ENCODE data around the gene ARHGEF19.
A peak's percentile ranks its signal among the peaks of the same experiment; 100 is the strongest.
"Not testable (repeated sequence)": the region's sequence is repeated elsewhere in the genome, so short reads cannot be mapped to it uniquely, and the experiment has no call there.

ARHGEF19 gene

DNA sequence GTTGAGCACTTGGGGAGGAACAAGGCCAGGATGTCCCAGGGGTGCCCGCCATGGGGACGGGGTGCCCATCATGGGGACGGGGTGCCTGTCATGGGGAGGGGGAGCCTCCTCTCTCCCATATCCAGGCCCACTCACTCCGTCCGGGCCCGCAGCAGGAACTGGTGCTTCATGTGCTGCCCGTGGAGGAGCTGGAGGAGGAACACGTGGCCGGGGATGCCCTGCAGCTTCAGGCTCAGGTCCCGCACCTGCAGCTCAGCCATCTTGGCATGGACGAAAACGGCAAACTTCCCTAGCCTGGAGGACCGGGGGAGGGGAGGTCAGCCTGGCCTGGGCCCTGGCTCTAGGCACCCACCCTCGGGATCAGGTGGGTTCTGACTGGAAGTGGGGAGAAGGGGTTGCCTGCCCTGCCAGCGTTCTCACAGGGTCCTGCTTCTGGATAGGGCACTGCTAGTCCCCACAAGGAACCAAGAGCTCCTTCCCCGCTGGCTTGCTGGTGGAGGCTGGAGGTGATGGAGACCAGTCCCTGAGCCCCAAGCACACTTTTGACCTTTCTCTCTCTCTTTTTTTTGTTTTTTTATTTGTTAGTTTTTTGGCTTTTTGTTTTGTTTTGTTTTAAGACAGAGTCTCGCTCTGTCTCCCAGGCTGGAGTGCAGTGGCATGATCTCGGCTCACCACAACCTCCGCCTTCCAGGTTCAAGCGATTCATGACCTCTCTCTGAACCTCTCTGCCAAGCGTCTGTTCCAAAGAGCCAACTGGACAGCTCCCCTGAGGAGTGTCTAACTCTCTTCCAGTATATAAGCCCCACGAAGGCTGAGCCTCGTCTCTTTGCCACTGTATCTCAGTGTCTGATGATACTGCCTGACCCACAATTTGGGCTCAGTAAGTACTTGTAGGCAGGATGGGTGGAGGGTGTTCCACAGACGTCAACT lies 9.9 kb downstream of the ARHGEF19 start:
- DNase-seq, result no peak

DNA sequence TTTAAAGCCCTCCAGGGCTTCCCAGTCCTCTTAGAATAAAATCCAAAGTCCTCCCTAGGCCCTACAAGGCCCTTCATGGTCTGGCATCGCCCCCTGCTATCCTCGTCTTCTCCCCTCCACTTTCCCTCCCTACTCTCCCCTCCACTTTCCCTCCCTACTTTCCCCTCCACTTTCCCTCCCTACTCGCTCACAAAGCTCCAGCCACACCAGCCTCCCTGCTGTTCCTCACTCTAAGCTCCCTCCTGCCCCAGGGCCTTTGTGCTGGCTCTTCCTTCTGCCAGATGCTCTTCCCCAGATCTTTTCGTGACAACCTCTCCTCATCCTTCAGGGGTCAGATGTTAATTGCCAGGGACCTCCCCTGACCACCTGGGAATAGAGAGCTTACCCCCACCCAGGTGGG lies 12.8 kb downstream of the ARHGEF19 start:
- no peak for DNase-seq

DNA sequence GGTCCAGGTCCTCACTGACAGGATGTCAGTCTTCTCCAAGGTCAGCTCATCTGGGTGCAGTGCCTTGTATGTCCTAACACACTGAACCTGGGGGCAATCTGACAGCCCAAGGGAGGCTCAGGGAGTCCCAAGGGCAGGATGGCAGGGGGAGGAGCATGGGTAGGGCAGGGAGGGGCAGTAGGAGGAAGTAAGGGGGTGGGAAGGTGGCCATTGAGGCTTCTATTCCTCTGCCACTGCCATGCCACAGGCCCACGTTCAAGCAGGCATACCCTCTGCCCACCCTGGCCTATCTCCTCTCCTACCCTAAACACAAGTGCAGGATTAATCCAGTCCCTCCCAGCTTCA lies 13.3 kb downstream of the ARHGEF19 start:
- DNase-seq, result no peak

DNA sequence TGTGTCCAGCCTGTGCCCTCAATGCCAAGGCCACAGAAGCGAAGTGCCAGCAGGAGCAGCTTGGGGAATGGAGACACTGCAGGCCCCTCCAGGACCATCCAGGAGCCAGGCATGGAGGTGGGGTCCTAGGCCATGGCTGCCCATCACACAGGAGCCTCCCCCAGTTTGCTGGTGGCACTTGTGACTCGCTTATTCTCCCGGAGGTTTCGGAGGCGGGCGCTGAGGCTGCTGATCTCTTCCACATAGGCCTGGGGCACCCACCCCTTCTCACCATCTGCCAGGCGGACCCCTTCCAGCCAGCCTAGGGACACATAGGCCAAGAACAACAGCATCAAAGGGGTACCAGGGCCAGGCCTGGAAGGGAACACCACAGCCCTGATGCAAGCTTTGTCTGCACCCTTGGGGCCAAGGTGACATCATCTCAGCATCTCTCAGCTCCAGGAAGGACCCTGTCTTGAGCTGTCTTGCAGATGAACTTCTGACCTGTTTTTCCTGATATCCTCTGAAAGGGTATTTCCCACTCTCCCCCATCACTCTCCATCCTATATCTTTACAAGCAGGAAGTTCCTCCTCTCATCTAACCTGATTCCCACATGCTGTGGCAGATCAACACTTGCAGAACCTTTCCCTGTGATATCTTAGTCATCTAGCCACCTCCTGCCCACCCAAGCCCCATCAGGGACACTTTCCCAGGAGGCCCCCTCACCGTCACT lies 13.9 kb downstream of the ARHGEF19 start:
- no peak for DNase-seq

DNA sequence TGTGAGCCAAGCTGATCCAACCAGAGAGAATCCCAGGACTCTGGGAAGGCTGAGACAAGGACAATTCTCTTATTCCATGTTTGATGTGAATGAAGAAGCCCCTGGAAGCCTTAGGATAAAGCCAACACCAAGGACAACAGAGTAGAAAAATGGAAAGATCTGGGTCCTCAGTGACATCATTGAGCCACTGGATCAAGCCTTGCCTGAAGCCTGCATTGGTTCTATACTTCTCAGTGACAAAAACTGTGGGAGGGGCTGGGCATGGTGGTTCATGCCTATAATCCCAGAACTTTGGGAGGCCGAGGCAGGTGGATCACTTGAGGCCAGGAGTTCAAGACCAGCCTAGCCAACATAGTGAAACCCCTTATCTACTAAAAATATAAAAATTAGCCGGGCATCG lies 15.6 kb downstream of the ARHGEF19 start:
- DNase-seq, result no peak

DNA sequence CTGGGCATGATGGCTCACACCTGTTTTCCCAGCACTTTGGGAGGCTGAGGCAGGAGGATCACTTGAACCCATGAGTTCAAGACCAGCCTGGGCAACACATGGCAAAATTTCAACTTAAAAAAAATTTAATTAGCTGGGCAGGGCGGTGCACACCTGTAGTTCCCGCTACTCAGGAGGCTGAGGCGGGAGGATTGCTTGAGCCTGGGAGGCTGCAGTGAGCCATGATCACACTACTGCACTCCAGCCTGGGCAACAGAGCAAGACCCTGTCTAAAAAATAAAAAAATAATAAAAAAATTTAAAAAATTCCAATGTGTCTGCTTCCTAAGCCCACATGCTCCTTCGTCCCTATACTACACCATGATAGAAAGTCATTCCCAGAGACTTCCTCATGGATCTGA lies 16.3 kb downstream of the ARHGEF19 start:
- DNase-seq, result not testable (repeated sequence)

DNA sequence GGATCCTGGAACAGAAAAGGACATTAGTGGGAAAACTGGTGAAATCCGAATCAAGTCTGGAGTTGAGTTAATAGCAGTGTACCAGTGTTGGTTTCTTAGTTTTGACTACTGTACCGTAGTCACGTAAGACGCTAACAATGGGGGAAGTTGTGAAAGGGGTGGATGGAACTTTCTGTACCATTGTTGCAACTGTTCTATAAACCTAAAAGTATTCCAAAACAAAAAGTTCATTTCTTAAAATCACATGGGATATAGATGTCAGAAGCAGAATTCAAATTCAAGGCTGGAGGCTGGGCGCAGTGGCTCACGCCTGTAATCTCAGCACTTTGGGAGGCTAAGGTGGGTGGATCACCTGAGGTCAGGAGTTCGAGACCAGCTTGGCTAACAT lies 16.9 kb downstream of the ARHGEF19 start:
- no peak for DNase-seq

DNA sequence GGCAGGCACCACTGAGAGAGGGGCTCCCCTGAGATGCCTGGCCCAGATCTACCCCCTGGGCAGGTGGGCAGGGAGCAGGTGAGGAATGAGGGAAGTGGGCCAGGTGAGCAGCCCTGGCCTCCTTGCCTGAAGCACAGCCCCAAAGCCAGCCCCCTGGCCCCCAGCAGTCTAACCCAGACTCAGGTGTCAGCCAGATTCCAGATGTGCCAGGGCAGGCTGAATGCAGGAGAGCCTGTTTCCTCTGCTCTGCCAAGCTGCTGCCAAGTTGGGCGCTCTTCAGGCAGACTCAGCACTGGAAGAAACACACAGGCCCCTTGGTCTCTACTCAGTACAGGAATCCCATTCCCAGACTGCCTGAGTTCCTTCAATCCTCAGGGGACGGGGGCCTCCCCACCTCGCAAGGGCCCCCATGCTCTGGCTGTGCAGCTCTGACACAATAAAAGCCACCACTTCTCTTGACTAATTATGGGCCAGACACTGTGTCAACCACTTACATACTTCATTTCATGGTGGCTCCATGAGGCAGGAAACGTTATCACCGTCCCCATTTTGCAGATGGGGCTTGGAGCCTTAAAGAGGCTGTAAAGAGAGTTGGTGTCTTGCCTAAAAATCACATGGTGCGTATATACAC lies 20.4 kb downstream of the ARHGEF19 start:
- DNase-seq, result no peak

DNA sequence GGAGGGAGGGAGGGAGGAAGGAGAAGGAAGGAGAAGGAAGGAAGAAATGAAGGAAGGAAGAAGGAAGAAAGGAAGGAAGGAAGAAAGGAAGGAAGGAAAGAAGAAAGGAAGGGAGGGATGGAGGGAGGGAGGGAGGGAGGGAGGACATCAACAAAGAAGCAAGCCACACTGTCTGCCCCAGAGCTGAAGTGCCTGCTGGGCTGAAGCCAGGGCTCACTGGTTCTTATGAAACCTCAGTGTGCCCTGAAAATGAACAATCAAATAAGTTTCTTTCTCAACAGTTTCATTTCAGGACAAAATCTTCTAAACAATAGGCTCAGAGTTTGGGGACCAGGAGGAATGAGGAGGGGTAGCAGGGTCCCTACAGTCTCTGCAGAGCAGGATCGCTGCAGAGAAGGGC lies 21.1 kb downstream of the ARHGEF19 start:
- no peak for DNase-seq

DNA sequence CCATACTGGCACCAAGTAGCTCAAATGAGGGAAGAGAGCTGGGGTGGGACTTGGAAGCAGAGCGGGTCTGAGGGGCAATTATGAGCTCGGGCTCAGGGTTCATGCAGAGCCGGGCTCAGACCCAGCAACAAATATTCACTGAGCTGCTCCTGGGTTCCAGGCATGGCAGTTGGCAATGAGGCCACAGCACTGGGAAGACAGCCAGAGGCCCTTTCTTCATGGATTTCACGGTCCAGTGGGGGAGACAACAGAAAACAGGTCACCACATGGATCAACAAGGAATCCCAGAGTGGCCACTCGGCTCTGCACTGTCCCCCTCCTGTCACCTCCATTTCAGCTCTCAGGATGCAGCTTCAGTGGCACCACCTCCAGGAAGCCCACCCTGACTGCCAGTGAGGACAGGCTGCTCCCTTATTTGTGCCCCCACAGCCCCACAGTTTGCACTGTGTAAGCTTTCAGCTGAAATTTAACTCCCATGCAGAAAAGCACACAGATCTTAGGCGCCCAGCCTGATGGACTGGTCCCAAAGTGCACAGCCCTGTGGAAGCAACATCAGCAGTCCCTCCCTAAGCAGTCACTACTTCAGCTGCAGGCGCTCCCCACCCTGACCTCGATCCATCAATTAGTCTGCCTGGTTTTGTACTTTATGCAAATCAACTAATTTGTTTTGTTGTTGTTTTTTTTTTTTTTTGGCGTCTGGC lies 22.4 kb downstream of the ARHGEF19 start:
- DNase-seq, result no peak

DNA sequence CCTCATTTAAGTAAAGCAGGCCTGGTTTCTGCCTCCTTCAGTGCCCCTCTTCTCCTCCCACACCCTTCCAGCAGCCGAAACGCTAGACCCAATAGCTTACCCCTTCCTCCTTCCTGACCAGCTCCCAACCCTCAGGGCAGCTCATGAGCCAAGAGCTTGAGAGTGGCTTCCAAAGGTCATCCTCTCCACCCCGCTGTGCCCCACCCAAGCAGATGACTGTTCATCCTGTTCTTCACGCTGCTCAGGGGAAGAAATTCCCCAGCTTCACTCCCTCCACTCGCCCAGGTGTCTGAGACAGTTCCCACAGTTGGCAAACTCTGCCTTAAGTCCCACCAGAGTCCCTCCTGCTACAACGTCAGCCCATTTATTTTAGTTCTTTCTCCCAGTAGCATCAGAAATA lies 23.4 kb downstream of the ARHGEF19 start:
- no peak for DNase-seq

DNA sequence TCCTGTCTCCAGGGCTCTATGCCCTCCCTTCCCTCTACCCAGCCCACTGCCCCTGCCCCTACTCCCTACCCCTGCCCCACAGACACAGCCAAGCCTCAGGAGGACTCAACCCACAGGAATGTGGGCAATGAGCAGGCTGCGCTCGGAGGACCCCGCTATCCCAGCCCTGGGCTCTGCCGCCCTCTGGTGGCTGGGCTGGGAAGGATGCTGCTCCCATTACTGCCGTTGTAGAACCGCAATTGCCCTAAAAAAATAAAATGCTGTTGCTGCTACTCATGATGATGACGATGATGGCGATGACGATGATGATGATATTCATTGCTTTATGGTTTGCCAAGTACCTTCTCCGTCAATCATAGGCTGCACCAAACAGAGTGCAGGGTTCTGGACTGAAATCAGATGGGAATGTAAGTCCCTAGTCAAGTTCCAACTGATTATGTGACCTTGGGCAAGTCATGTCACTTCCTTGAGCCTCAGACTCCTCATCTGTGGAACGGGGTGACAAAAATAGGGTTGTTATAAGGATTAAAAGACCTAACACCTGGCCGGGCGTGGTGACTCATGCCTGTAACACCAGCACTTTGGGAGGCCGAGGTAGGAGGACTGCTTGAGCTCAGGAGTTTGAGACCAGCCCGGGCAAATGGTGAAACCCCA lies 24.6 kb downstream of the ARHGEF19 start:
- peak; percentile 57 for DNase-seq

DNA sequence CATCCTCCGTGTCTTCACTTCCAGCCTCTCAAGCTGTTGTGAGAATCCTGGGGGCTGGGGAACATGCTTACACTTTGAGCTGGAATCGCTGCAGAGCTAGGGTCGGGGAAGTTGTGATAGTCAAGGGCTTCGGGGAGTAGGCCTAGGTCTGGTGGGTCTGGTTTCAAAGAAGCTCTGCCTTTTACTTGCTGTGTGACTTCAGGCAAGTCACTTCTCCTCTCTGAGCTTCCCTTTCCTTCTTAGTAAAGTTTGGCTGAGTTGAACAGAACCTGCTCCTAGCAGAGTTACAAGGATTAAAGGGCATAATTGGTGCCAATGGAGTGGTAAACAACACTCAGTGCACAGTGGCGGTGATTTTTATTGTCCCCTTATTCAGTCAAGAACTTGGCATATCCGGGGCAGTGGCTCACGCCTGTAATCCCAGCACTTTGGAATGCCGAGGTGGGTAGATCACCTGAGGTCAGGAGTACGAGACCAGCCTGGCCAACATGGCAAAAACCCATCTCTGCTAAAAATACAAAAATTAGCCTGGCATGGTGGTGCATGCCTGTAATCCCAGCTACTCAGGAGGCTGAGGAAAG lies 25.7 kb downstream of the ARHGEF19 start:
- no peak for DNase-seq

DNA sequence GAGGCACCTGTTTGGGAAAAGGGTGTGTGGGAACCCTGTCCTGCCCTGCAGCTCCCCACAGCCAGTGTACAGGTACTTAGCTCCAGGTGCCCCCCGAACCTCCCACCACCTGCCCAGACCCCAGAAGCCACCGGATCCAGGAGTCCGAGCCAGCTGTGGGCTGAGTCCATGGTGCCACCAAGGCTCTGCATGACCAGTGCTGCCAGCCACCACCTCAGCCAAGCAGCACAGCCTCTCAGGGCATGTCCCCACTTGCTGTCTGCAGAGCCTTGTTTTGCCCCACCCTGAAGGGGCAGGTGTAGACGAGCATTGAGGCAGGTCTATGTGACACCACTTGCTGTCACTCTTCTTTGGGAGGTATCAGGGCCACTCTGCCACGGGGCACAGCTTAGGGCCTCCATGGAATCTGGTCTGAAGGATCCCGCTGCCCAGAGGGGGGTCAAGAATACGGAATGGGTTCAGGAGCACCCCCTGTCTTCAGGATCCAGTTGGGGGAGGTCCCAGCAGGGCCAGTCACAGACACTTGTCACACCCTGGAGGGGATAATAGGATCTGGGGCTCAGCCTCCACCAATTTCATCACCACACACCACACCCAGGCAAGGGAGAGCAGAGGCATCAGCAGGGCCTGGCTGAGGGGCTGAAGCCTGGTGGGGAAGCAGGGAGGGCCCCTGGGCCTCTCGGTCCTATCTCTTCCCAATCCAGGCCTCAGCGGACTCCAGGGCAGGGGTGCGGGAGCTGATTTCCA lies 27.7 kb downstream of the ARHGEF19 start:
- DNase-seq, result no peak

DNA sequence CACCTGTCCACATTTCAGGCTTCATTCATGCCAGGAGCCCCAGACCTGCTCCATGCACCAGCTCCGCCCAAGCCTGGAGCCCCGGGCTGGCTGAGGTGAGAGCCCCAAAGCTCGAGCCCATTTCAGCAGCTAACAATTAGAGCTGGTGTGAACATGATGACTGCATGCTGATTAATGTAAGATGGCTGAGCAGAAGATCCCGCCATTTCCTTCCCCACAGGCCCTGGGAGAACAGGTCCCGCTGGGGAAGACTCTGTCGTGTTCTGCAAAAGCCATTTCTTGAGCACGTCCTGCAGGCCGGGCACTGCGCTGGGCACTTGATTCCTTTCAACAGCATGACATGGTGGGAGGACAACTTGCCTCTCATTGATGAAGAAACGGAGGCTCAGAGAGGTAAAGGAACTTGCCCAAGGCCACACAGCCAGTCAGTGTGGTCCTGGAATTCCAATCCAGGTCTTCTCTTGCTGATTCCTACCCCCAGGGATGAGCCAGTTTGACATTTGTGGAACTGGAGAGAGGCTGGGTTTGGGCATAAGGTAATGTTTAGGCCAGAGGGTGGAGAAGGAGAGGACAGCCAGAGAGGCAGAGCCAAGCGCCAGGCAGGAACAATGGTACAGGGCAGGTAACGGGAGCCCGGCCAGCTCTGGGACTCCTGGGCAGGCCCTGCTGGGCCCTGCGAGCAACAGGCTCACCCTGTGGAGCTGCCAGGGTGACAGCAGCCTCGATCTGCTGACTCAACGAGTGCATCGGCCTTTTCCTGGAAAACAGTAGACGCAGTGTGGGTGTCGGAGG lies 28.5 kb downstream of the ARHGEF19 start:
- no peak for DNase-seq

DNA sequence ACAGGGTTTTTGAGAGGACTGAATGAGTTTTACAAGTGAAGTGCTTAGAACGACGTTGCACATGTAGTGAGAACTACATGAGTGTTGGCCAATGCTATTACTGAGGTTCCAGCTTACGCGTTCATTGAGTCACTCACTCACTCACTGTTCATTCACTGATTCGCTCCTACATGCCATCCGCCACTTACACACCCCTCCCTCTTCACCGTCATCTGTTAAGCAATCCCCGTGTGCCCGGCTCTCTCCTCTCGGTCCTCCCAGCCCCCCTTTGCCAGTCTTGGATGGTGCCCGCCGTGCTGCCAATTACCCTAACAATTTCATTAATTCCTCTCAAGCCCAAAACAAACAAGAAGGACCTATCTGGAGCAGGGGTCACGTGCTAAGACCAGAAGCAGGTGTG lies 29.3 kb downstream of the ARHGEF19 start:
- DNase-seq, result no peak

DNA sequence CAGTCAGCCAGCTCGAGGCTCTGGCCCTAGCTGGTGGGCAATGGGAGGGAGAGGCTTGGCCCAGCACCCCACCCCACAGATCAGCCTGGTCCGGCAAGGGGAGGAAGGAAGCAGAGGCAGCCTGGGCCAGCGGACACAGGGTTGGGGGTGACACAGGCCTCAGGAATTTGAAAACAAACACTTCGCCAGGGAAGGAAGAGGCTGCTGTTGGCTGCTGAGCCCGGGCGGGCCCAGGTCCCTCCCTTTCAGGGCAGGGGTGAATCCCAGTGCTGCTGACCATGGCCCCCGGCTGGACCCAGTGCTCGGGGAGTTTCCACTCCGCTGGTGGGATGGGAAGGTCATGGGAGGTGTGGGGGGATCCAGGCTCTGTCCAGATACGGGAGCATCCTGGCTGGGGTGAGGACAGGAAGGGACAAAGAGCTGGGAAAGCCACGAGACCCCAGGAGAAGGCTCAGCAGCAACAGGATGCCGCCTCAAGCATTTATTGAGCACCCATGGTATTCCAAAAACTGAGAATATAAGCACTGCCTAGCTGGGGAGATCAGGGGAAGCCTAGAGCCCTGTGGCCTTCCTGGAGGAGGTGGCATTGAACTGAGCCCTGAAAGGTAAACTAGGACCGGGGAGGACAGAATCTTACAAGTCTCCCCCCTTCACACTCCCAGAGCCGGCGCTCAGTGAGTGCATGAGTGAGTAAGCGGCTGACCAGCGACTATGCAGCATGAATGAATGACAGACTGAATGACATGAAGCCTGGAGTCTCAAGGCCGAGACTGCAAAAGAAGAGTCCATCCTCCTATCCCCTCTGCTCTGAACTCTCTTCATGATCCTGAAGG lies 30.3 kb downstream of the ARHGEF19 start:
- DNase-seq, result peak; percentile 90

DNA sequence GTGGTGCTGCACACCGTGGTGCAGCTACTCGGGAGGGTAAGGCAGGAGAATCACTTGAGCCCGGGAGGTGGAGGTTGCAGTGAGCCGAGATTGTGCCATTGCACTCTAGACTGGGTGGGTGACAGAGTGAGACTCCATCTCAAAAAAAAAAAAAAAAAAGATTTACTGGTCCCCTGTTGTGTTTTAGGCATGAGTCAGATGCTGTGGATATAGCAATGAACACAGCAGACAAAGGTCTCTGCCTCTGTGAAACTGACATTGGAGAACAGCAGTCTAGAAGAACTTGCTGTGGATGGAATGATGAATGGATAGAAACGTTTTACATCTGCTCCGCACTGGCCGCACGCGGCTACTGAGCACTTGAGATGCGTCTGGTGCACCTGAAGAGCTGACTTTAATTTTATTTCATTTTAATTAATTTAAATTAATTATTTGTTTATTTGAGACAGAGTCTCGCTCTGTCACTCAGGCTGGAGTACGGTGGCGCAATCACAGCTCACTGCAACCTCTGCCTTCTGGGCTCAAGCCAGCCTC lies 32.1 kb downstream of the ARHGEF19 start:
- DNase-seq, result no peak

Measured in kidney glomerular epithelial cell (primary cell).